WERI-Rb-1 (cell line): ENCODE results near the gene LOXL1.

ENCODE experiments used
- DNase-seq: peaks from one replicate; pipeline ENCODE4 v3.0.0-alpha.2; 2020
- H3K27ac ChIP-seq: fragments of 250-450 bp; sonication (Bioruptor Pico); 2 replicates; pipeline ENCODE4 v1.5.1; 2020; ENCODE audit warnings: mild to moderate bottlenecking, moderate library complexity
- H3K27me3 ChIP-seq: fragments of 250-450 bp; sonication (Bioruptor Pico); 2 replicates; pipeline ENCODE4 v1.5.1; 2021; ENCODE audit warnings: mild to moderate bottlenecking, low read depth, moderate library complexity; ENCODE audit not compliant: insufficient read depth, severe bottlenecking
- H3K36me3 ChIP-seq: fragments of 250-450 bp; sonication (Bioruptor Pico); 2 replicates; pipeline ENCODE4 v1.5.1; 2020; ENCODE audit warnings: mild to moderate bottlenecking, moderate library complexity
- H3K4me3 ChIP-seq: 2 replicates; pipeline ENCODE4 v1.5.1; 2011; ENCODE audit warnings: low read depth, mild to moderate bottlenecking, control low read depth, low read length
- H3K9me3 ChIP-seq: fragments of 250-450 bp; sonication (Bioruptor Pico); 2 replicates; pipeline ENCODE4 v1.5.1; 2021; ENCODE audit warnings: mild to moderate bottlenecking, moderate library complexity; ENCODE audit not compliant: severe bottlenecking
- TF ChIP-seq, protein P1 (sequence below): IDR thresholded peaks from 2 replicates; pipeline ENCODE4 v1.5.1; 2011; ENCODE audit warnings: low read depth, mild to moderate bottlenecking, control low read depth, inconsistent platforms, low read length

Gene LOXL1

DNA sequence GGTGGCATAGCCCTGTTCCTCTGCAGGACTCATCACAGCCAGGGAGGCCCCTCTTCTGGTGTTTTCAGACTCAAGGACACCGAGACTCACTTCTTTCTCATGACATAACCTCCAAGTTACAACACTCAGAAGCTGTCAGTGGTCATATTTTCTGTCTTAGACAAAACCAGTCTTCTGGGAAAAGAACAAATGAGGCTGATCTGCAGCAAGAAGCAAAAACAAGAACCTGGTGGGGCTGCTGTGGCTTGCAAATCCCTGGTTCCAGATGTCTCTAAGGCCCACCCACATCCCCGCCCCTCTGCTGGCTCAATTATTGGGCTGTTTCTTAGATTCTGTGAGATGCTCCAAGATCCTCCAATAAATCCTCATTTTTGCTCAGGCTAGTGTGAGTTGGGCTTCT is 16.6 kb upstream of the LOXL1 start:
- no peak overlapping the region for H3K27ac ChIP-seq
- no peak overlapping the region for H3K4me3 ChIP-seq
- H3K27me3 ChIP-seq = no peaks in the 10 kb centered on the region
- TF ChIP-seq, protein P1, sequence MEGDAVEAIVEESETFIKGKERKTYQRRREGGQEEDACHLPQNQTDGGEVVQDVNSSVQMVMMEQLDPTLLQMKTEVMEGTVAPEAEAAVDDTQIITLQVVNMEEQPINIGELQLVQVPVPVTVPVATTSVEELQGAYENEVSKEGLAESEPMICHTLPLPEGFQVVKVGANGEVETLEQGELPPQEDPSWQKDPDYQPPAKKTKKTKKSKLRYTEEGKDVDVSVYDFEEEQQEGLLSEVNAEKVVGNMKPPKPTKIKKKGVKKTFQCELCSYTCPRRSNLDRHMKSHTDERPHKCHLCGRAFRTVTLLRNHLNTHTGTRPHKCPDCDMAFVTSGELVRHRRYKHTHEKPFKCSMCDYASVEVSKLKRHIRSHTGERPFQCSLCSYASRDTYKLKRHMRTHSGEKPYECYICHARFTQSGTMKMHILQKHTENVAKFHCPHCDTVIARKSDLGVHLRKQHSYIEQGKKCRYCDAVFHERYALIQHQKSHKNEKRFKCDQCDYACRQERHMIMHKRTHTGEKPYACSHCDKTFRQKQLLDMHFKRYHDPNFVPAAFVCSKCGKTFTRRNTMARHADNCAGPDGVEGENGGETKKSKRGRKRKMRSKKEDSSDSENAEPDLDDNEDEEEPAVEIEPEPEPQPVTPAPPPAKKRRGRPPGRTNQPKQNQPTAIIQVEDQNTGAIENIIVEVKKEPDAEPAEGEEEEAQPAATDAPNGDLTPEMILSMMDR = no peak
- no peak for DNase-seq
- no peaks in the 10 kb centered on the region for H3K9me3 ChIP-seq
- H3K36me3 ChIP-seq = no peaks in the 10 kb centered on the region; the same call in 1 of the 2 replicates

DNA sequence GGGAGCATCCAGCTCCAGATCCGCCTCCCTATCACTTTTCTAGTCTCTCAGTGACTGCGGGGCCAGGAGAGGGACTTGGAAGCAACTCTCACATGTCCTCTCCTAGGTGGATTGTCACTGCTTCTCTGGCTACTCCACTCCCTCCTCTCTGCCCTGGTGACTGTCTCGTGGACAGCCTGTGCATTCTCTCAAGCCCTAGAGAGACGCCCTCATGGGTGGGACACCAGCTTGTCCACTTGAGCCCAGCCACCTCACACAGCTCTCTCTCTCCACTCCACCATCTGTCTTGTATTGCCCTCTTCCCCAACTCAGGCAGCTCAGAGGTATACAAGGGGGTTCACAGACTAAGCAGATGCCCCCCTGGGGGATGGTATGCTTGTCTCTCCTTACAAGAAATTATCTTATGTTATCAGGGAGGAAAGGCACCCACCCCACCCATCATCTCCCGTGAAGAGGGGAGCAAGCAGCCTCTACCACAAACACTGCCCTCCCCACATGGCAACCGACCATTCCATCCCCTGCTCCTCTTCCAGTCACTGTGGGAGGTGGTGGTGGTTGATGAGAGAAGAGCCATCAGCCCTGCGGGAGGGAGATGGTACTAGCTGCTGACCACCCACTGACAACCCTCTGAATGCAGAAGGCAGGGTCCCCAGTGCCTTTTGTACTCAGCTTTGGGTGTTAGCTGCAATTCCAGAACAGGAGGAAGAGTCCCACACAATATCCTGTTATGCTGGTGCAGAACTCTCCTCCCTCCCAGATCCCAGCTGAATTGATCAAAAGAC is 15.5 kb upstream of the LOXL1 start:
- peak overlapping the region; percentile 42 for H3K27ac ChIP-seq
- H3K36me3 ChIP-seq = no peaks in the 10 kb centered on the region; the same call in 1 of the 2 replicates
- no peaks in the 10 kb centered on the region for H3K27me3 ChIP-seq
- no peak overlapping the region for H3K4me3 ChIP-seq
- DNase-seq = peak; percentile 49
- H3K9me3 ChIP-seq = no peaks in the 10 kb centered on the region
- TF ChIP-seq, protein P1 = no peak

DNA sequence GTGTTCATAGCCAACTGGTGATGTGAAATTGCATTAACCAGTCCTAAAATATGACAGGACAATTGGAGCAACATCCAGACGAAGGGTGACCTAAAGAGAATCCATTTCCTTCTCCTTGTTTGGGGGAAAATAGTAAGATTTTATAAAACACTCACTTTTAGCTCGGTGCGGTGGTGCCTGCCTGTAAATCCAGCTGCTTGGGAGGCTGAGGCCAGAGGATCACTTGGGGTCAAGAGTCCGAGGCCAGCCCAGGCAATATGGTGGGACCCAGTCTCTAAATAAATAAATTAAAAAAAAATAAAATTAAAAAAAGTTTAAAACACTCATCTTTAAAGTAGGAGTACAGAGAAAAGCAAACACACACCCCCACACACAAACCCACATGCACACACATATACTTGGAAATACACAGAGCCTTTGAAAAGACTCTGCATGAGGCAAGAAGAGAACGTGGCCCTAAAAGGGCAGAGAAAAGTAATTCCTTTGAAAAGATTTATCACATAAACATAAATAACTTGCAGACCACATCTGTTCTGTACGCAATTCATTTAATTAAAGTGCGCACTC is 14.1 kb upstream of the LOXL1 start:
- Histone ChIP-seq H3K4me3 (no peak overlapping the region), H3K27ac (no peak overlapping the region), H3K36me3 (peaks cover 10% of the 10 kb centered on the region), H3K27me3 (no peaks in the 10 kb centered on the region), H3K9me3 (peaks cover 7% of the 10 kb centered on the region)
- TF ChIP-seq, protein P1 = no peak
- no peak for DNase-seq

DNA sequence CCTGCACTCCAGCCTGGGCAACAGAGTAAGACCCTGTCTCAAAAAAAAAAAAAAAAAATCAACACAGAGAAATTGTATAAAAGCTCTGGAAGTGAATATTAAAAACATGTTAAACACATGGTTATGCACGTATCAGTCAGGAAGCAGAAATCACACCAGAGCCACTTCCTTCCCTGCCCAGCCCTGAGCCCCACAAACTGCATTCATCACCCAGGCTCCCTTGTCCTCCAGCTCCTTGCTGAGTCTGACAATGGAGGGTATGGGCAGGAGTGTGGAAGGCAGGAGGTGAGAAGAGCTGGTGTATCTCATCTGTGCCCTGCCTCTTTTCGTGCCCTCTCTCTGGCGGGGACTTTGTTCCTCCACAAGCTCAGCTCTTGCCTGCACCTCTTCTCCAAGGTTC is 12.1 kb upstream of the LOXL1 start:
- TF ChIP-seq, protein P1 = no peak

DNA sequence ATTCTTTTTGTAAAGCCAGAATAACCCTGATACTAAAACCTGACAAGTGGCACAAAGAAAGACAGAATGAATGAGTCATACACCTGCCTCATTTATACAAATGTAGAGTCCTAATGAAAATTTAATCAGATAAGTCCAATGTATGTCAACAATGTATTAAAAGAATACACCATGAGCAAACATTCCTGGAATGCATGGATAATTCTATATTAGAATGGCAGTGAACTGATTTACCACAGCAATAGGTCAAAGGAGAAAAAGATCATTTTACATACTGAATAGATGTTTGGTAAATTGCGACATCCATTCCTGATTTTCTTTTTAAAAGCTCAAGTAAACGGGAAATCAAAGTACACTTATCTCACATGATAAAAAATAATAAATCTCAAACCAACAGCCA is 11.2 kb upstream of the LOXL1 start:
- H3K27ac ChIP-seq = no peak overlapping the region
- no peak for DNase-seq
- no peaks in the 10 kb centered on the region for H3K27me3 ChIP-seq
- H3K36me3 ChIP-seq = peaks cover 38% of the 10 kb centered on the region
- H3K9me3 ChIP-seq = peaks cover 19% of the 10 kb centered on the region
- H3K4me3 ChIP-seq = no peak overlapping the region
- TF ChIP-seq, protein P1 = no peak

More for the DNA sequence above, 12.1 kb upstream of the LOXL1 start:
- no peak overlapping the region for H3K4me3 ChIP-seq
- H3K9me3 ChIP-seq = peaks cover 18% of the 10 kb centered on the region
- H3K27ac ChIP-seq = no peak overlapping the region
- no peak for DNase-seq
- H3K27me3 ChIP-seq = no peaks in the 10 kb centered on the region
- H3K36me3 ChIP-seq = peaks cover 30% of the 10 kb centered on the region
